ENCODE results near the gene COL7A1.

GRCh38 chr3:48564667-48565066, 30.5 kb downstream of the COL7A1 start:
- TF ChIP-seq CTCF (IDR thresholded peaks at IDR 0.05; ENCODE audit: low read depth, low read length) (no peak), EZH2phosphoT487 (IDR thresholded peaks at IDR 0.05; ENCODE audit: low read depth) (no peak)

Data from OCI-LY3 (cell line).